H9 (cell line): ENCODE results near the gene ISY1. TPM values are rescaled to one million over a fixed set of nuclear protein-coding genes. Genes with fewer than 3 reads are reported as not detected.

Source experiments
- DNase-seq: peaks from one replicate; pipeline ENCODE4 v3.0.0-alpha.2; 2017
- H2AFZ ChIP-seq: one replicate; pipeline ENCODE4 v1.6.1; 2013; ENCODE audit warnings: mild to moderate bottlenecking, low read length, control low read depth, moderate library complexity
- H2AK5ac ChIP-seq: 2 replicates; pipeline ENCODE4 v1.6.1; 2013; ENCODE audit warnings: low read length, control low read depth, mixed read lengths; ENCODE audit not compliant: insufficient read length
- H2BK120ac ChIP-seq: one replicate; pipeline ENCODE4 v1.6.1; 2013; ENCODE audit warnings: low read depth, mild to moderate bottlenecking, low read length, control low read depth, inconsistent platforms; ENCODE audit not compliant: poor library complexity, severe bottlenecking
- H2BK12ac ChIP-seq: 2 replicates; pipeline ENCODE4 v1.6.1; 2013; ENCODE audit warnings: low read length, control low read depth, mixed read lengths, low read depth; ENCODE audit not compliant: insufficient read length
- H2BK15ac ChIP-seq: 2 replicates; pipeline ENCODE4 v1.6.1; 2013; ENCODE audit warnings: low read depth, low read length, control low read depth
- H2BK20ac ChIP-seq: one replicate; pipeline ENCODE4 v1.6.1; 2013; ENCODE audit warnings: low read depth, mild to moderate bottlenecking, low read length, control low read depth, inconsistent platforms; ENCODE audit not compliant: poor library complexity, severe bottlenecking
- H2BK5ac ChIP-seq: 2 replicates; pipeline ENCODE4 v1.6.1; 2013; ENCODE audit warnings: low read length, control low read depth, mixed read lengths; ENCODE audit not compliant: insufficient read length
- H3K14ac ChIP-seq: 2 replicates; pipeline ENCODE4 v1.6.1; 2013; ENCODE audit warnings: low read length, control low read depth; ENCODE audit not compliant: insufficient read depth
- H3K18ac ChIP-seq: 2 replicates; pipeline ENCODE4 v1.6.1; 2013; ENCODE audit warnings: low read depth, mild to moderate bottlenecking, mixed read lengths, low read length, control low read depth; ENCODE audit not compliant: insufficient read length
- H3K23ac ChIP-seq: 2 replicates; pipeline ENCODE4 v1.6.1; 2013; ENCODE audit warnings: low read length, control low read depth, mixed read lengths, low read depth; ENCODE audit not compliant: insufficient read length
- H3K23me2 ChIP-seq: 2 replicates; pipeline ENCODE4 v1.6.1; 2013; ENCODE audit warnings: low read depth, mild to moderate bottlenecking, mixed read lengths, low read length, control low read depth; ENCODE audit not compliant: insufficient read length, poor library complexity, severe bottlenecking
- H3K27ac ChIP-seq: 2 replicates; pipeline ENCODE4 v1.5.1; 2013; ENCODE audit warnings: low read length, control low read depth, mixed read lengths, low read depth; ENCODE audit not compliant: insufficient read length
- H3K27me3 ChIP-seq: 2 replicates; pipeline ENCODE4 v1.6.1; 2013; ENCODE audit warnings: low read length, control low read depth, inconsistent platforms; ENCODE audit not compliant: insufficient read depth
- H3K4ac ChIP-seq: 2 replicates; pipeline ENCODE4 v1.6.1; 2013; ENCODE audit warnings: low read depth, mild to moderate bottlenecking, control low read depth, inconsistent platforms, low read length, moderate library complexity
- H3K4me1 ChIP-seq: 2 replicates; pipeline ENCODE4 v1.6.1; 2013; ENCODE audit warnings: low read length, control low read depth, inconsistent platforms; ENCODE audit not compliant: insufficient read depth
- H3K4me2 ChIP-seq: 2 replicates; pipeline ENCODE4 v1.6.1; 2013; ENCODE audit warnings: low read length, control low read depth, mixed read lengths; ENCODE audit not compliant: insufficient read length, insufficient read depth
- H3K56ac ChIP-seq: 2 replicates; pipeline ENCODE4 v1.6.1; 2013; ENCODE audit warnings: low read depth, mild to moderate bottlenecking, mixed read lengths, low read length, control low read depth; ENCODE audit not compliant: insufficient read length
- H3K79me1 ChIP-seq: 2 replicates; pipeline ENCODE4 v1.6.1; 2013; ENCODE audit warnings: low read depth, mild to moderate bottlenecking, moderate library complexity, low read length, control low read depth, inconsistent platforms; ENCODE audit not compliant: insufficient read depth, poor library complexity, severe bottlenecking
- H3K79me2 ChIP-seq: 2 replicates; pipeline ENCODE4 v1.6.1; 2013; ENCODE audit warnings: low read length, control low read depth, inconsistent platforms; ENCODE audit not compliant: insufficient read depth
- H3K9ac ChIP-seq: 2 replicates; pipeline ENCODE4 v1.6.1; 2013; ENCODE audit warnings: low read length, control low read depth, mixed read lengths; ENCODE audit not compliant: insufficient read length; ENCODE audit errors: extremely low read depth
- H3K9me3 ChIP-seq: one replicate; pipeline ENCODE4 v1.6.1; 2013; ENCODE audit warnings: low read depth, low read length, inconsistent platforms; ENCODE audit not compliant: control insufficient read depth
- H3T11ph ChIP-seq: one replicate; pipeline ENCODE4 v1.6.1; 2013; ENCODE audit warnings: mild to moderate bottlenecking, low read length, control low read depth, inconsistent platforms
- H4K20me1 ChIP-seq: one replicate; pipeline ENCODE4 v1.6.1; 2013; ENCODE audit not compliant: control insufficient read depth, insufficient read length, insufficient read depth
- H4K5ac ChIP-seq: 2 replicates; pipeline ENCODE4 v1.6.1; 2013; ENCODE audit warnings: low read depth, mild to moderate bottlenecking, mixed read lengths, low read length, control low read depth; ENCODE audit not compliant: insufficient read length
- H4K8ac ChIP-seq: replicated peaks from 2 replicates; pipeline ENCODE4 v1.6.1; 2013; ENCODE audit warnings: low read length, control low read depth, mixed read lengths, low read depth; ENCODE audit not compliant: insufficient read length
- H4K91ac ChIP-seq: 2 replicates; pipeline ENCODE4 v1.6.1; 2013; ENCODE audit warnings: low read depth, mild to moderate bottlenecking, moderate library complexity, mixed read lengths, low read length, control low read depth; ENCODE audit not compliant: insufficient read length
- H3K27ac Mint-ChIP-seq, 3 experiments: 2 replicates in 2 of 3; 3 replicates in 1 of 3; pipeline ENCODE4 v1.8.0; 2020 to 2021; ENCODE audit warnings: mixed read lengths in 3 of 3, mild to moderate bottlenecking in 1 of 3, moderate library complexity in 1 of 3
- H3K27me3 Mint-ChIP-seq: 2 replicates; pipeline ENCODE4 v1.8.0; 2021; ENCODE audit warnings: low read depth, mild to moderate bottlenecking, moderate library complexity, mixed read lengths
- H3K36me3 Mint-ChIP-seq, 3 experiments: 2 replicates in 2 of 3; 3 replicates in 1 of 3; pipeline ENCODE4 v1.8.0; 2020 to 2021; ENCODE audit warnings: low read depth in 3 of 3, mixed read lengths in 3 of 3; ENCODE audit not compliant: insufficient read depth in 1 of 3
- H3K4me1 Mint-ChIP-seq, 2 experiments: 2 replicates each; pipeline ENCODE4 v1.8.0; 2020; ENCODE audit warnings: mixed read lengths in 2 of 2
- H3K4me3 Mint-ChIP-seq, 2 experiments: 2 replicates in 1 of 2; 3 replicates in 1 of 2; pipeline ENCODE4 v1.8.0; 2020 to 2021; ENCODE audit warnings: mild to moderate bottlenecking in 2 of 2, mixed read lengths in 2 of 2, moderate library complexity in 1 of 2
- H3K9me3 Mint-ChIP-seq, 2 experiments: 2 replicates in 1 of 2; 3 replicates in 1 of 2; pipeline ENCODE4 v1.8.0; 2020; ENCODE audit warnings: mild to moderate bottlenecking in 2 of 2, mixed read lengths in 2 of 2, moderate library complexity in 1 of 2
- WGBS: extraction: QIAGEN DNeasy Blood & Tissue Kit; methylation state at CpG from one replicate; pipeline ENCODE4 v1.1.7; 2013; ENCODE audit warnings: missing lambda C conversion rate, low lambda C conversion rate, mixed read lengths; ENCODE audit not compliant: insufficient read length; ENCODE audit errors: extremely low coverage; 5-methylcytosine and 5-hydroxymethylcytosine counted together
- total RNA-seq: library from RNA; stranded (reverse); gene quantifications from 2 replicates; pipeline ENCODE4 v1.2.1, GENCODE V29; 2021
- TF ChIP-seq, protein P1 (sequence below): fragments of 200-600 bp; sonication (generic); conservative IDR thresholded peaks from 3 replicates; pipeline ENCODE4 v1.8.0; 2021; ENCODE audit warnings: antibody characterized with exemption, mild to moderate bottlenecking

Gene ISY1
- total RNA-seq, 1 experiment from 2014 or later = 28.1 TPM

DNA sequence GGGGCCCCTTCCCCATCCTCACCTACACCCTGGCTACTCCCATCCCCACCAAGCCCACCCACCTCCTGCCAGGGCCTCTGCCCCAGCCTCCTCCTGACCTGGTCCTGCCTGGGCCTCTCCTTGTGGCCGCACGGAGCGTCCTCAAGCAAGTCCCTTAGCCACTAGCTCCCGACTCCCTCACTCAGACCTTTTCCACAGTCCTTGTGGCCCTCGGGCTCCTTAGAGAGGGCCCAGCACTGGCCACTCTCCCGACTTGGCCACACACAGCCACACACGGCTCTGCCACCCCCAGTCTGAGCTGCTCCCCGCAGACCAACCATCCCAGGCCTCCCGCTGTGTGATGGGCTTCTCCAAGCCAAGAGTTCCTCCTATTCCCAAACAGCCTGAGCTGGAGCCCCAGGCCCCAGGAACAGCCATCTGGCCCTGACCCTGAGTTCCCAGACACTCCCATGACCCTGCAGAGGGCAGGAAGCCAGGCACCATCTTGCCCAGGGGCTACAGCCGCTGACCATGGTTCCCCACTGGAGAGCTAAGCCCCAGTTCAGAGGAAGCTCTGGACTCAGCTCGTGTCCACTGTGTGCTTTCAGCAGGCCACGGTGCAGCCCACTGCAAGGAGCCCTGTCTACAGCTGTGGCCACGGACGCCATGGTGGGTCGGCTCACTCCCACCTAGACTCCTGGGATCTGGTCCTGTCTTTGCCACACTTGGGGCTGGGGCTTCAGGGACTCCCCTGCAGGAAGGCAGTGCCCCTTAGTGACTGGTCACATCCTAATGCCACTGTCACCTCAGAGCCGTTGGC is 32.3 kb downstream of the ISY1 start:
- no peaks in the 10 kb centered on the region for H3K27me3 Mint-ChIP-seq

More for the DNA sequence above, 32.3 kb downstream of the ISY1 start:
- no peak overlapping the region for H2BK12ac ChIP-seq
- H3K23ac ChIP-seq = no peak overlapping the region
- H3K27me3 ChIP-seq = no peaks in the 10 kb centered on the region
- H3K4me2 ChIP-seq = no peak overlapping the region
- Mint-ChIP-seq H3K36me3 (peaks cover 9 to 50% (median 36%) of the 10 kb centered on the region in 3 experiments; a peak in 6 of 7 replicates), H3K9me3 (no peaks in the 10 kb centered on the region), H3K4me3 (no peak overlapping the region; a peak in 1 of 5 replicates), H3K4me1 (no peaks in the 10 kb centered on the region), H3K27ac (peak overlapping the region in 2 of 3 experiments; percentile 44 to 79; a peak in 3 of 7 replicates)
- no peak overlapping the region for H2BK120ac ChIP-seq
- H3K4me1 ChIP-seq = no peaks in the 10 kb centered on the region
- H3K18ac ChIP-seq = no peak overlapping the region
- TF ChIP-seq, protein P1, sequence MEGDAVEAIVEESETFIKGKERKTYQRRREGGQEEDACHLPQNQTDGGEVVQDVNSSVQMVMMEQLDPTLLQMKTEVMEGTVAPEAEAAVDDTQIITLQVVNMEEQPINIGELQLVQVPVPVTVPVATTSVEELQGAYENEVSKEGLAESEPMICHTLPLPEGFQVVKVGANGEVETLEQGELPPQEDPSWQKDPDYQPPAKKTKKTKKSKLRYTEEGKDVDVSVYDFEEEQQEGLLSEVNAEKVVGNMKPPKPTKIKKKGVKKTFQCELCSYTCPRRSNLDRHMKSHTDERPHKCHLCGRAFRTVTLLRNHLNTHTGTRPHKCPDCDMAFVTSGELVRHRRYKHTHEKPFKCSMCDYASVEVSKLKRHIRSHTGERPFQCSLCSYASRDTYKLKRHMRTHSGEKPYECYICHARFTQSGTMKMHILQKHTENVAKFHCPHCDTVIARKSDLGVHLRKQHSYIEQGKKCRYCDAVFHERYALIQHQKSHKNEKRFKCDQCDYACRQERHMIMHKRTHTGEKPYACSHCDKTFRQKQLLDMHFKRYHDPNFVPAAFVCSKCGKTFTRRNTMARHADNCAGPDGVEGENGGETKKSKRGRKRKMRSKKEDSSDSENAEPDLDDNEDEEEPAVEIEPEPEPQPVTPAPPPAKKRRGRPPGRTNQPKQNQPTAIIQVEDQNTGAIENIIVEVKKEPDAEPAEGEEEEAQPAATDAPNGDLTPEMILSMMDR = no peak
- H4K91ac ChIP-seq = no peak overlapping the region
- no peaks in the 10 kb centered on the region for H4K20me1 ChIP-seq
- no peaks in the 10 kb centered on the region for H3K9me3 ChIP-seq
- H2AFZ ChIP-seq = no peak overlapping the region
- no peak overlapping the region for H3K4ac ChIP-seq
- no peaks in the 10 kb centered on the region for H3K23me2 ChIP-seq
- DNase-seq = no peak
- H3K79me1 ChIP-seq = no peaks in the 10 kb centered on the region
- H4K8ac ChIP-seq = no peak overlapping the region
- H2BK15ac ChIP-seq = no peak overlapping the region
- H3T11ph ChIP-seq = no peak overlapping the region
- H3K27ac ChIP-seq = no peak overlapping the region
- H4K5ac ChIP-seq = no peak overlapping the region
- no CpG with 5 or more reads among the region's 16 CpGs for WGBS
- no peak overlapping the region for H2AK5ac ChIP-seq
- no peak overlapping the region for H3K56ac ChIP-seq
- H3K14ac ChIP-seq = no peak overlapping the region
- H3K9ac ChIP-seq = no peak overlapping the region
- no peak overlapping the region for H2BK20ac ChIP-seq
- H2BK5ac ChIP-seq = no peak overlapping the region
- H3K79me2 ChIP-seq = no peaks in the 10 kb centered on the region
